ENCODE results near the gene DNAH3. TPM values are rescaled to one million over a fixed set of nuclear protein-coding genes. Genes with fewer than 3 reads are reported as not detected.

Gene DNAH3
- total and polyA plus RNA-seq, 8 donors = 0.03 TPM; not detected in 7

- DNase-seq = no peak
- 53 to 70% methylated on average over 2 of the region's 2 CpGs for WGBS, 2 donors
- intact Hi-C loops (cut with DNase I) = no loop called here
- Histone ChIP-seq H3K36me3 (no peaks in the 10 kb centered on the region), H3K4me1 (no peaks in the 10 kb centered on the region), H3K9me3 (no peaks in the 10 kb centered on the region), H3K27ac (no peak overlapping the region), H3K4me3 (no peak overlapping the region), H3K27me3 (peaks cover 0 to 3% (median 0%) of the 10 kb centered on the region in 4 donors)
- no peak for ATAC-seq
- FAIRE-seq = no peak
- no peak for TF ChIP-seq CTCF (IDR thresholded peaks at IDR 0.05)
Observed at GRCh38 chr16:21092951-21093350, 57.7 kb downstream of the DNAH3 start.

- H3K4me1 ChIP-seq = no peaks in the 10 kb centered on the region
- WGBS, 2 donors = 70 to 73% methylated on average over 3 of the region's 3 CpGs
- H3K27me3 ChIP-seq = no peaks in the 10 kb centered on the region
- no peak overlapping the region for H3K27ac ChIP-seq
- TF ChIP-seq CTCF (IDR thresholded peaks at IDR 0.05) = no peak
- H3K36me3 ChIP-seq = no peaks in the 10 kb centered on the region
- ATAC-seq (no peak), DNase-seq (no peak), FAIRE-seq (no peak)
- intact Hi-C loops (cut with DNase I) = loop anchor here in 1 of 3 donors (10.0 kb wide), 1 partner anchor 144 kb away; no protein-coding TSS in a partner anchor
- H3K4me3 ChIP-seq = no peak overlapping the region
- no peaks in the 10 kb centered on the region for H3K9me3 ChIP-seq
Observed at GRCh38 chr16:21088646-21089538, 61.8 kb downstream of the DNAH3 start.

GRCh38 chr16:21088143-21088542, 62.5 kb downstream of the DNAH3 start:
- H3K4me1 ChIP-seq = no peaks in the 10 kb centered on the region
- no peak for TF ChIP-seq CTCF (IDR thresholded peaks at IDR 0.05)
- DNase-seq (no peak), FAIRE-seq (no peak), ATAC-seq (no peak)
- H3K4me3 ChIP-seq = no peak overlapping the region
- H3K36me3 ChIP-seq = no peaks in the 10 kb centered on the region
- H3K27me3 ChIP-seq = no peaks in the 10 kb centered on the region
- no peak overlapping the region for H3K27ac ChIP-seq
- H3K9me3 ChIP-seq = no peaks in the 10 kb centered on the region
- intact Hi-C loops (cut with DNase I) = loop anchor here in 1 of 3 donors (10.0 kb wide), 1 partner anchor 143 kb away; no protein-coding TSS in a partner anchor
- 70 to 74% methylated on average over 3 of the region's 3 CpGs for WGBS, 2 donors

GRCh38 chr16:21084631-21085225, 65.9 kb downstream of the DNAH3 start:
- Histone ChIP-seq H3K27ac (no peak overlapping the region), H3K9me3 (no peaks in the 10 kb centered on the region), H3K4me1 (no peaks in the 10 kb centered on the region), H3K4me3 (no peak overlapping the region), H3K27me3 (no peaks in the 10 kb centered on the region), H3K36me3 (no peaks in the 10 kb centered on the region)
- no peak for DNase-seq
- intact Hi-C loops (cut with DNase I) = loop anchor here in 2 of 3 donors (5.0 to 10.0 kb wide), 2 partner anchors 140 to 237 kb away; no protein-coding TSS in a partner anchor
- no peak for TF ChIP-seq CTCF (IDR thresholded peaks at IDR 0.05)
- 53 to 74% methylated on average over 12 of the region's 12 CpGs for WGBS, 2 donors
- FAIRE-seq = no peak
- ATAC-seq = no peak
